Uterus (tissue), 4 donors: ENCODE measurements around the gene MOB3B. TPM values are rescaled to one million over a fixed set of nuclear protein-coding genes. Genes with fewer than 3 reads are reported as not detected.

Experiments used
- DNase-seq, 2 donors: peaks; one replicate each; pipeline ENCODE4 v3.0.0-alpha.2; 2019 to 2020
- H3K27ac ChIP-seq, 2 donors: fragments of 200-600 bp; sonication (generic); 1 replicate in 1 of 2; 2 replicates in 1 of 2; pipeline ENCODE4 v1.5.1; 2016 to 2018
- H3K27me3 ChIP-seq, 2 donors: fragments of 200-600 bp; sonication (generic); one replicate each; pipeline ENCODE4 v1.5.1; 2018 to 2019; ENCODE audit warnings: control low read depth in 1 of 2
- H3K36me3 ChIP-seq, 2 donors: fragments of 200-600 bp; sonication (generic); one replicate each; pipeline ENCODE4 v1.5.1; 2019; ENCODE audit warnings: control low read depth in 1 of 2
- H3K4me1 ChIP-seq, 2 donors: fragments of 200-600 bp; sonication (generic); one replicate each; pipeline ENCODE4 v1.5.1; 2018 to 2019; ENCODE audit warnings: control low read depth in 1 of 2
- H3K4me3 ChIP-seq, 2 donors: fragments of 200-600 bp; sonication (generic); 1 replicate in 1 of 2; 2 replicates in 1 of 2; pipeline ENCODE4 v1.5.1; 2018 to 2019; ENCODE audit warnings: mild to moderate bottlenecking in 1 of 2
- H3K9me3 ChIP-seq, 2 donors: fragments of 200-600 bp; sonication (generic); one replicate each; pipeline ENCODE4 v1.5.1; 2019; ENCODE audit warnings: control low read depth in 1 of 2
- CTCF ChIP-seq, 4 experiments: fragments of 200-600 bp in 2 of 4; fragments of 450-650 bp in 2 of 4; sonication (generic) in 2 of 4; IDR thresholded peaks; one replicate each; pipeline ENCODE4 v1.5.1; 2016 to 2019; ENCODE audit warnings: antibody characterized with exemption in 4 of 4, mild to moderate bottlenecking in 2 of 4, moderate library complexity in 1 of 4
- POLR2A ChIP-seq, 2 donors: fragments of 450-650 bp; IDR thresholded peaks; one replicate each; pipeline ENCODE4 v1.6.1; 2016; ENCODE audit warnings: antibody characterized with exemption in 2 of 2, mild to moderate bottlenecking in 1 of 2, moderate library complexity in 1 of 2
- intact Hi-C: fragments of 100-400 bp; cut with DNase I; formaldehyde crosslinking; loops from one replicate; pipeline ENCODE4 v1.15.1; 2023; ENCODE audit warnings: low total_unique reads
- total RNA-seq, 4 donors: library from RNA; depleted of rRNA in 3 of 4; stranded (reverse); fragments of >200 nt in 3 of 4; gene quantifications; one replicate each; pipeline versions ENCODE4 v1.1.0 to v1.2.4, GENCODE V29; 2014 to 2023
- donor health status: DM: yes; HTN: yes; CAD: no.

Gene MOB3B
- total RNA-seq, 4 donors from 2014 or later: 2.0 to 34.4 (median 12.6) TPM

- DNase-seq: peak in 1 of 2 donors; percentile 35
- peak overlapping the region in 1 of 2 donors; percentile 26 for H3K4me3 ChIP-seq
- intact Hi-C loops: no loop called here
Measured at GRCh38 chr9:27414220-27414761, 115.3 kb downstream of the MOB3B start.

GRCh38 chr9:27413511-27414219, 115.9 kb downstream of the MOB3B start:
- peak overlapping the region; percentile 17 to 26 for H3K4me3 ChIP-seq
- peaks cover 0 to 14% of the 10 kb centered on the region in 2 donors for H3K4me1 ChIP-seq
- DNase-seq: no peak
- H3K27me3 ChIP-seq: no peaks in the 10 kb centered on the region
- intact Hi-C loops: no loop called here
- peak overlapping the region; percentile 60 to 75 for H3K27ac ChIP-seq
- no peak for TF ChIP-seq POLR2A (IDR thresholded peaks at IDR 0.05)
- no peak for TF ChIP-seq CTCF (IDR thresholded peaks at IDR 0.05)
- no peaks in the 10 kb centered on the region for H3K36me3 ChIP-seq
- H3K9me3 ChIP-seq: no peaks in the 10 kb centered on the region

More at GRCh38 chr9:27414220-27414761, 115.3 kb downstream of the MOB3B start:
- Histone ChIP-seq H3K36me3 (no peaks in the 10 kb centered on the region), H3K4me1 (peaks cover 0 to 14% of the 10 kb centered on the region in 2 donors), H3K27me3 (no peaks in the 10 kb centered on the region), H3K9me3 (no peaks in the 10 kb centered on the region), H3K27ac (peak overlapping the region; percentile 60 to 75)
- TF ChIP-seq CTCF (IDR thresholded peaks at IDR 0.05) (no peak), POLR2A (IDR thresholded peaks at IDR 0.05) (no peak)

- Histone ChIP-seq H3K27me3 (no peaks in the 10 kb centered on the region), H3K4me1 (peaks cover 0 to 14% of the 10 kb centered on the region in 2 donors), H3K36me3 (no peaks in the 10 kb centered on the region), H3K9me3 (no peaks in the 10 kb centered on the region), H3K27ac (peak overlapping the region; percentile 60 to 75), H3K4me3 (peak overlapping the region; percentile 17 to 26)
- intact Hi-C loops: no loop called here
- no peak for DNase-seq
- no peak for TF ChIP-seq CTCF (IDR thresholded peaks at IDR 0.05)
- TF ChIP-seq POLR2A (IDR thresholded peaks at IDR 0.05): no peak
Measured at GRCh38 chr9:27412963-27413362, 116.7 kb downstream of the MOB3B start.

GRCh38 chr9:27412081-27412480, 117.5 kb downstream of the MOB3B start:
- no peaks in the 10 kb centered on the region for H3K9me3 ChIP-seq
- peak overlapping the region in 1 of 2 donors; percentile 75 for H3K27ac ChIP-seq
- H3K36me3 ChIP-seq: no peaks in the 10 kb centered on the region
- H3K27me3 ChIP-seq: no peaks in the 10 kb centered on the region
- no peak overlapping the region for H3K4me3 ChIP-seq
- intact Hi-C loops: no loop called here
- TF ChIP-seq POLR2A (IDR thresholded peaks at IDR 0.05): no peak
- no peak for TF ChIP-seq CTCF (IDR thresholded peaks at IDR 0.05)
- peaks cover 0 to 14% of the 10 kb centered on the region in 2 donors for H3K4me1 ChIP-seq
- no peak for DNase-seq

- no peak for DNase-seq
- intact Hi-C loops: no loop called here
- H3K4me1 ChIP-seq: peaks cover 0 to 5% of the 10 kb centered on the region in 2 donors
- no peak for TF ChIP-seq POLR2A (IDR thresholded peaks at IDR 0.05)
- no peak for TF ChIP-seq CTCF (IDR thresholded peaks at IDR 0.05)
- H3K27ac ChIP-seq: no peak overlapping the region
- no peaks in the 10 kb centered on the region for H3K9me3 ChIP-seq
- H3K36me3 ChIP-seq: no peaks in the 10 kb centered on the region
- H3K4me3 ChIP-seq: no peak overlapping the region
- H3K27me3 ChIP-seq: no peaks in the 10 kb centered on the region
Measured at GRCh38 chr9:27408482-27408881, 121.1 kb downstream of the MOB3B start.
